Central memory CD8-positive, alpha-beta T cell (primary cell): ENCODE data around the gene CD177.
"Not testable (repeated sequence)": the region's sequence is repeated elsewhere in the genome, so short reads cannot be mapped to it uniquely, and the experiment has no call there.

Experiments used
- ATAC-seq: fragments of 150-1000 bp; cut with Tn5 transposase; replicated peaks from 2 replicates; pipeline ENCODE4 v1.10.0; 2022; ENCODE audit warnings: mild to moderate bottlenecking, moderate FRiP score, moderate number of reproducible peaks; ENCODE audit not compliant: poor library complexity, severe bottlenecking; ENCODE audit errors: extremely low read depth
- DNase-seq, 2 donors: peaks; one replicate each; pipeline ENCODE4 v3.0.0; 2021; ENCODE audit warnings: low spot score in 2 of 2
- H3K27ac Mint-ChIP-seq: one replicate; pipeline ENCODE4 v1.8.0; 2022; ENCODE audit warnings: low read depth, mild to moderate bottlenecking, moderate library complexity, mixed read lengths
- H3K27me3 Mint-ChIP-seq: one replicate; pipeline ENCODE4 v1.8.0; 2022; ENCODE audit warnings: mixed read lengths
- H3K36me3 Mint-ChIP-seq: one replicate; pipeline ENCODE4 v1.8.0; 2022; ENCODE audit warnings: mild to moderate bottlenecking, moderate library complexity, mixed read lengths; ENCODE audit not compliant: insufficient read depth
- H3K4me1 Mint-ChIP-seq: one replicate; pipeline ENCODE4 v1.8.0; 2022; ENCODE audit warnings: mixed read lengths
- H3K4me3 Mint-ChIP-seq: one replicate; pipeline ENCODE4 v1.8.0; 2022; ENCODE audit warnings: mild to moderate bottlenecking, moderate library complexity, mixed read lengths
- H3K9me3 Mint-ChIP-seq: one replicate; pipeline ENCODE4 v1.8.0; 2022; ENCODE audit warnings: mixed read lengths

CD177 gene

DNA sequence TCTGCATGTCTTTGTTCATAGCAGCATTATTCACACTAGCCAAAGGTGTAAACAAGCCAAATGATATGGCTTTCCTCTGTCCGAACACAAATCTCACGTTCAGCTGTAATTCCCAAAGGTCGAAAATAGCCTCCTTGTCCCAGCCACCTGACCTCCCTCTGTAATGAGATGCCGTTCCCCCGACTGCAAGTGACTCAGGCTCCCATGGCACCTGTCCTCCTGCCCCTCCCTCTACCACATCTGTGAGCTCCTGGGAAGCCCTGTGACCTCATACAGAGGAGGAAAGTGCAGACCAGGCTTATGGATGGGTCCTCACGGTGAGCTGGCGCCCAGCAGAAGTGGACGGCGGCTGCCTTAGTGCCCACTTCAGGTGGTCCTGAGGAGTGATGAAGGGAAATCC, 15.4 kb downstream of the CD177 start:
- not testable (repeated sequence) for H3K4me3 Mint-ChIP-seq, H3K4me1 Mint-ChIP-seq, ATAC-seq, H3K9me3 Mint-ChIP-seq, H3K27ac Mint-ChIP-seq, H3K36me3 Mint-ChIP-seq, DNase-seq
- H3K27me3 Mint-ChIP-seq = peaks cover 32% of the 10 kb centered on the region

DNA sequence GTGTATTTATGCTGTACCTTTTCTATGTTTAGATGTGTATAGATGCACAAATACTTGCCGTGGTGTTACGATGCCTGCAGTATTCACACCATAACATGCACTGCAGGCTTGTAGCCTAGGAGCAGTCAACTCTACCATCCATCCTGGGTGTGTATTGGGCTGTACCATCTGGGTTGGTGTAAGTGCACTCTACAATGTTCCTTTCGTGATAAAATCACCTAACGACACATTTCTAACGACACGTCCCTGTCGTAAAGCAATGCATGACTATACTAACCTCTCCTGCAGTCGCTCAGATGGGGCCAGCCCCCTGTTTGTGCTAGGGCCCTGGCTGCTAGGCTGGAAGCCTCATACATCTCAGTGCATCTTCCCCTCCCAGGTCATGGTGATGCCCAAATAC, 18.4 kb downstream of the CD177 start:
- H3K4me1 Mint-ChIP-seq = no peaks in the 10 kb centered on the region
- no peak for ATAC-seq
- peaks cover 32% of the 10 kb centered on the region for H3K27me3 Mint-ChIP-seq
- H3K9me3 Mint-ChIP-seq = no peaks in the 10 kb centered on the region
- H3K36me3 Mint-ChIP-seq = no peaks in the 10 kb centered on the region
- H3K4me3 Mint-ChIP-seq = no peak overlapping the region
- no peak for DNase-seq
- no peak overlapping the region for H3K27ac Mint-ChIP-seq

DNA sequence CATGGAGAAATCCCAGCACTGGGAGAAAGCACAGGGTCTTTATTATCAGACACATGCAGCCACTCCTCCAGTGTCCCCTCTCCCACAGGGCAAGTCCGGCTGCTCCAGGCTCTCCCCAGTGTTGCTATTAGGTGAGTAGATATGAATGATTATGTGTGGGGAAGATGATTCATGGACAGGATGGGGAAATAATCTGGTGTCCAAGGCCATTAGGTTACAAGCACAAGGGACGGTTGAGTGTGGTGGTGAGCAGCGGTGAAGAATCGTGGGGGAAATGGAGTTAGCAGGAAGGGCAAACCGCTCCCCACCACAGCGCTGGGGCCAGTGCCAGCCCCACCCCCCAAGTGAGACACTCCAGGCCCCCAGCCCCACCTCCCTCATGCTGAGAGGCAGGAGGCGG, 19.0 kb downstream of the CD177 start:
- DNase-seq = no peak
- Mint-ChIP-seq H3K9me3 (no peaks in the 10 kb centered on the region), H3K4me1 (no peaks in the 10 kb centered on the region), H3K36me3 (no peaks in the 10 kb centered on the region), H3K27me3 (peaks cover 31% of the 10 kb centered on the region), H3K4me3 (no peak overlapping the region), H3K27ac (no peak overlapping the region)
- no peak for ATAC-seq

DNA sequence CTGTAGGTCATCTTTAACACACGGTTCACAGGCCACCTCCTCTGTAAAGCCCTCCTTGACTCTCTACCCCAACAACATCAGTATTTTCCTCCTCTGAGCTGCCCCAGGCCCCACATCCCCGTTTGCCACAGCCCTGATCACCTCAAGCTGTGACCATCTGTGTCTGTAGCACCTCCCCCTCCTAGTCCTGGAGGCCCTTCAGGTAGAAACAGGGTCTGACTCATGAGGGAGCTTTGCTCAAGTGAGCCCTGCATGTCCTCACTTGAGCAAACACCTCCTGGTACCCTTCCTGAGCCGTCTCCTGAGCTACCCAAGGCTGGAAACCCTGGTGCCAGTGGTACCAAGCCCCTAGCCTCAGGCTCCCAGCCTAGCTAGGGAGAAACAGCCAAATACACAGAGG, 24.1 kb downstream of the CD177 start:
- H3K4me1 Mint-ChIP-seq, DNase-seq, H3K9me3 Mint-ChIP-seq, ATAC-seq, H3K4me3 Mint-ChIP-seq, H3K36me3 Mint-ChIP-seq, H3K27ac Mint-ChIP-seq: not testable (repeated sequence)
- H3K27me3 Mint-ChIP-seq = peaks cover 15% of the 10 kb centered on the region

DNA sequence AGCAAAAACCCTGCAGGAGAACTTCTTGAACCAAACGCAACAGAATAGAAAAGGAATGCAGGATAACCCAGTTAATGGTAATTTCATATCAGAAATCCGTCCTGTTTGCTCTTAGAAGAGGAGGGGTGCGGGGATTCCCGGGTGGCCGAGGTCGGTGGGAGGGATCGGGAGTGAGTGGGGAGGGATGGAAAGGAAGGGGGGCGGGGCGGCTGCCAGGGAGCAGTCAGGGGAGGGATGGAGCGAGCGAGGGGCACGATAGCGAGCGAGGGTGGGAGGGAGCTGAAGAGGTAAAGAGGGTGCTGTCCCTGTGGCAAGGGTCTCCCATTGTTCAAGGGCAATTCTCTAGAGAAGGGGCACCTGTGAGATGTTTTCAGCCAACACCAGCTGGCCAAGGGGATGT, 26.5 kb downstream of the CD177 start:
- Mint-ChIP-seq H3K27me3 (peaks cover 11% of the 10 kb centered on the region), H3K27ac (no peak overlapping the region), H3K36me3 (no peaks in the 10 kb centered on the region), H3K4me3 (no peak overlapping the region), H3K4me1 (no peaks in the 10 kb centered on the region), H3K9me3 (no peaks in the 10 kb centered on the region)
- no peak for ATAC-seq
- DNase-seq = no peak

DNA sequence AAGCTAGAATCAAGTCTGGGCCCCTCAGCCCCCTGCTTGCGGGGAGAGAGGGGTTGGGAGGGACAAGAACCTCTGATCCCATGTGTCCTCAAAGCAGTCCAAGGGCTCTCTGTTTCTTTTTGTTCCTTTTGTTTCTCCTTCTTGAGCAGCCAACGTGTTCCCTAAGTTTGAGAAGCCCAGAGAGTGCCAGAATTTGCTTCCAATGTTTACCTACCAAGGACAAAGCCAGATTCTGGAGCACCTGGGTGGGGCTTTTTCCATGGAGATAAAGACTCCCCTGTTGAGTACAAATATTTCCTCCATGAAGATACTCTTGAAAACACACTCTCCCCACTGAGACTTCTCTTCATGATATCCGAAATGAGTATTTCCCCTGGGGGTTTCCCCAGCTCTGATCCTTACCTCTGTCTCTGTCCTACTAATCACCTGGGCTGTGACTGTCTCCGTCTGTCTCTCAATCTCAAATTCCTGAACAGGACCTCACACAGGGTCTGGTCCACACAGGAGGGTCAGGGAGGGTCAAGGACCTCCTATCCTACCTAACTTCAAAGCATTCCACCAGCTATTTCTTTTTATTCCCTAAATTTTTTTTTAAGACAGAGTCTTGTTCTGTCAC, 27.4 kb downstream of the CD177 start:
- Mint-ChIP-seq H3K4me3 (no peak overlapping the region), H3K36me3 (no peaks in the 10 kb centered on the region), H3K9me3 (no peaks in the 10 kb centered on the region), H3K4me1 (no peaks in the 10 kb centered on the region), H3K27me3 (peaks cover 11% of the 10 kb centered on the region), H3K27ac (no peak overlapping the region)
- DNase-seq (no peak), ATAC-seq (no peak)

DNA sequence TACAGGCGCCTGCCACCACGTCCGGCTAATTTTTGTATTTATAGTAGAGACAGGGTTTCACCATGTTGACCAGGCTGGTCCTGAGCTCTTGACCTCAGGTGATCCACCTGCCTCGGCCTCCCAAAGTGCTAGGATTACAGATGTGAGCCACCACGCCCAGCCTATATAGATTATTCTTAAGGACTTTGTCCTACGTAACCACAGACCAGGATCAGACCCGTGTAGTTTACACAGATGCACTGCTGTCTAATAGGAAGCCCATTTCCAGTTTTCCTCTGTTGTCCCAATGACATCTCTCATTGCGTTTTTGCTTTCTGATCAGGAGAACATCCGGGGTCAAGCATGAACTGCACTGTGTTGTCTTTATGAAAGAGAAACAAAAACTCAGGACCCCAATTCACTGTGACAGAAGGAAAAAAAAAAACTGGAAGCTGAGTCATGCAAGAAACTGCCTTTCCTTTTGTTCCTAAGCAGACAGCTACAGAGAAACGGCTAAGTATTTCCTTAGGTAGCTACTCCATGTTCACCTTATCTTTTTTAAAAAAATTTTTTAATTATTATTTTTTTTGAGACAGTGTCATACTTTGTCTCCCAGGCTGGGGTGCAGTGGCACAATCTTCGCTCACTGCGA, 29.2 kb downstream of the CD177 start:
- H3K4me3 Mint-ChIP-seq, DNase-seq, H3K36me3 Mint-ChIP-seq, H3K9me3 Mint-ChIP-seq, ATAC-seq, H3K4me1 Mint-ChIP-seq, H3K27ac Mint-ChIP-seq: not testable (repeated sequence)
- H3K27me3 Mint-ChIP-seq = peaks cover 11% of the 10 kb centered on the region

DNA sequence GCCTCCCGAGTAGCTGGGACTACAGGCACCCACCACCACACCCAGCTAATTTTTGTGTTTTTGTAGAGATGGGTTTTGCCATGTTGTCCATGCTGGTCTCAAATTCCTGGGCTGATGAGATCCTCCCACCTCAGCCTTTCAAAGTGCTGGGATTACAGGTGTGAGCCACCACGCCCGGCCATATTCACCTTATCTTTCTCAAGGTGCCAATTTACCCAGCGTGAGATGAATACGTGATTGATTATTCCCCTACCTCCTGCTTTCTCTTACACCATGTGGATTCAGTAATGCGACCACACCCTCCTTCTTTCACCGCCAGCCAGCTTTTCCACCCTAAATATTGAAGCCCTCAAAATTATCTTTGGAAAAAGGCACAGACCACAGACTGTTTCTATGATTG, 29.8 kb downstream of the CD177 start:
- not testable (repeated sequence) for H3K4me3 Mint-ChIP-seq, DNase-seq, H3K9me3 Mint-ChIP-seq, ATAC-seq, H3K27ac Mint-ChIP-seq, H3K4me1 Mint-ChIP-seq, H3K36me3 Mint-ChIP-seq
- peaks cover 11% of the 10 kb centered on the region for H3K27me3 Mint-ChIP-seq

DNA sequence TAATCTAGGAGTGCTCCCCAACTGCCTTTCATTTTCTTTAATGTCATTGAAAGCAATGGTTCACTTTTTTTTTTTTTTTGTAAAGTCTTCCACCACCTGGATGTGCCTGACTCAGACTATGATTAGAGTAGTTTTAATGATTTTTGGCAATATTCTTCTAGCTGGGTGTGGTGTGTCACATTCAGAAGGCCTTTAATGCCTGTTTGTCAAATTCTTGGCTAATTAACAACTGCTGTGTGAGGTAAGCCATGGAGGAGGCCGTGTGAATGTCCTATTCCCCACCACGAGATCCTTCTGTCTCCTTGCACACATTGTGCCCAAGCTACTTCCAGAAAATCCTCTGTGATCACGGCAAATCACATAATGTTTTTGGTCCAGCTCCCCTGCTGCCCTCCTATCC, 30.3 kb downstream of the CD177 start:
- ATAC-seq, H3K36me3 Mint-ChIP-seq, H3K9me3 Mint-ChIP-seq, H3K4me1 Mint-ChIP-seq, H3K4me3 Mint-ChIP-seq, H3K27ac Mint-ChIP-seq, DNase-seq: not testable (repeated sequence)
- H3K27me3 Mint-ChIP-seq = peaks cover 11% of the 10 kb centered on the region

DNA sequence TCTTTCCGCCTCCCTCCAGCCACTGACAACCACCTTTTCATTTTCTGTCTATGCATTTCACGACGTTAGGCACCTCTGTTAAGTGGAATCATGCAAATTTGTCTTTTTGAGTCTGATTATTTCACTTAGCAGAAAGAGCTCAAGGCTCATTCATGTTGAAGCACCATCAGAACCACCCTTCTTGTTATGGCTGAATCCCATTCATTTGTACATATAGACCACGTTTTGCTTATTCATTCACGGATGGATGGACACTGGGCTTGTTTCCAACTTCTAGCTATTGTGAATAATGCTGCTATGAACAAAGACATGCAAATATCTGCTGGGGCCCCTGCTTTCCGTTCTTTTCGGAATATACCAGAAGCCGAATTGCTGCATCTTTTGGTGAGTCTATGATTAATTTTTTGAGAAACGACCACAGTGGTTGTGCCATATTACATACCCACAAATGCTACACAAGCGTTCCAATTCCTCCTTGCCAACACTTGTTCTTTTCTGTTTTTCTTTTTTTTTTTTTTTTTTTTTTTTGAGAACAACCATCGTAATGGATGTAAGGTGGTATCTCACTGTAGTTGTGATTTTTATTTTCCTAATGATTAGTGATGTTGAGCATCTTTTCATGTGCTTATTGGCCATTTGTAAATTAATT, 37.5 kb downstream of the CD177 start:
- not testable (repeated sequence) for ATAC-seq, DNase-seq, H3K36me3 Mint-ChIP-seq, H3K9me3 Mint-ChIP-seq, H3K4me3 Mint-ChIP-seq, H3K4me1 Mint-ChIP-seq, H3K27ac Mint-ChIP-seq
- peaks cover 43% of the 10 kb centered on the region for H3K27me3 Mint-ChIP-seq

DNA sequence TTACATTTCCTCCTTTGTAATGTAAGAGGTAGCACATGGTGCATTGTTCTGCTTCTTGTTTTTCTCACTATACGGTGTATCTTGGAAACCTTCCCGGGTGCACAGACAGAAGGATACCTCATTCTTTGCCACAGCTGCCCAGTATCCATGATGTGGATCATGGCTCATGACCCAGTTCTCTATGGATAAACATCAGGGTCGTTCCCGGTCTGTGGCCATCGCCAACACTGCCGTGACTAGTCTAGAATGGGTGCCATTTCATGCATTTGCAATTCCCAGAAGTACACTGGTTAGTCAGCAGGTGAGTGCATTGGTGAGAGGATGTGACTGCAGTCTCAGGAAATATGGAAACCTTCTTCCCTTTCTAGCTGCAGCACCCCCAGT, 38.1 kb downstream of the CD177 start:
- not testable (repeated sequence) for H3K9me3 Mint-ChIP-seq

DNA sequence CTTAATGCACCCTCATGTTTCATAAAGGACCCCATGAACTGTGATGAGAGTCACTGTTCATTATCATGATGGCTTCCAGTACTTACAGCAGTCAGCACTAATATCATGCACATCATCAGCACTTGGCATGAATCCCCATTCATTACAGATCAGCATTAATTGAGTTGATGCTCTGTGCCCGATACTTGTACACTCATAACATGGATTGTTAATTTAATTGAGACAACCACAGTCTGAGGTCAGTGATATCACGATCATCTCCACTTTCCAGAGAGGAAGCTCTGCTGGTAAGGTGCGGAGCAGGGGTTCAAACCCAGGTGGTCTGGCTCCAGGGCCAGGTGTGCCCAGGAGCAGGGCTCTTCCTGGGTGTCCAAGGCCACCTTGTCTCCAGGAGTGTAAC, 40.0 kb downstream of the CD177 start:
- H3K4me3 Mint-ChIP-seq, H3K9me3 Mint-ChIP-seq, ATAC-seq, DNase-seq, H3K36me3 Mint-ChIP-seq, H3K27ac Mint-ChIP-seq, H3K4me1 Mint-ChIP-seq: not testable (repeated sequence)
- peaks cover 58% of the 10 kb centered on the region for H3K27me3 Mint-ChIP-seq

More for the DNA sequence above, 38.1 kb downstream of the CD177 start:
- H3K4me3 Mint-ChIP-seq, ATAC-seq, H3K36me3 Mint-ChIP-seq, H3K4me1 Mint-ChIP-seq, H3K27ac Mint-ChIP-seq, DNase-seq: not testable (repeated sequence)
- H3K27me3 Mint-ChIP-seq = peaks cover 48% of the 10 kb centered on the region

DNA sequence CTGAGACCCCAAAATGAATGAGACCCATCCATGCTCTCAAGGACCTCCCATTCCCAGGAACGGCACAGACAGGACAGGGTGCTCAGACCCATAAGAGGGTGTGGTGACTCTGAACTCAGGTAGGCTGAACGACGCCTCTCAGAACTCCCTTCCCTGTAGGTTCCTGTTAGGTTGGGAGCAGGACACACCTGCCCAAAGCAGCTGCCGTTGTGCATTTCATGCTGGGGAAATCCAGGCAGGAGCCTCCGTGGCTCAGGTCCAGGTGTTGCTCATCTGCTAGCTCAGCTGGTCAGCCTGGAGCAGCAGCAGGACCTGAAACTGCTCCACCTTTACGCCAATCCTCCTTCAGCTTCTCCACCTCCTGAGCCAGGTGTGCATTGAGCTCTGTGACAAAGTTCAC, 42.1 kb downstream of the CD177 start:
- H3K36me3 Mint-ChIP-seq = no peaks in the 10 kb centered on the region
- ATAC-seq (no peak), DNase-seq (no peak)
- no peaks in the 10 kb centered on the region for H3K9me3 Mint-ChIP-seq
- H3K27me3 Mint-ChIP-seq = peaks cover 70% of the 10 kb centered on the region
- H3K4me3 Mint-ChIP-seq = no peak overlapping the region
- no peaks in the 10 kb centered on the region for H3K4me1 Mint-ChIP-seq
- H3K27ac Mint-ChIP-seq = no peak overlapping the region
